Inferior parietal cortex (tissue), 1 donor: ENCODE measurements around the gene FBRSL1.
"Not testable (repeated sequence)": the region's sequence is repeated elsewhere in the genome, so short reads cannot be mapped to it uniquely, and the experiment has no call there.

Source experiments
- DNase-seq: peaks from one replicate; pipeline ENCODE4 v3.0.0-alpha.2; 2016; ENCODE audit errors: extremely low spot score

Gene FBRSL1

GRCh38 chr12:132453361-132454192, 36.4 kb upstream of the FBRSL1 start:
- no peak for DNase-seq

DNA sequence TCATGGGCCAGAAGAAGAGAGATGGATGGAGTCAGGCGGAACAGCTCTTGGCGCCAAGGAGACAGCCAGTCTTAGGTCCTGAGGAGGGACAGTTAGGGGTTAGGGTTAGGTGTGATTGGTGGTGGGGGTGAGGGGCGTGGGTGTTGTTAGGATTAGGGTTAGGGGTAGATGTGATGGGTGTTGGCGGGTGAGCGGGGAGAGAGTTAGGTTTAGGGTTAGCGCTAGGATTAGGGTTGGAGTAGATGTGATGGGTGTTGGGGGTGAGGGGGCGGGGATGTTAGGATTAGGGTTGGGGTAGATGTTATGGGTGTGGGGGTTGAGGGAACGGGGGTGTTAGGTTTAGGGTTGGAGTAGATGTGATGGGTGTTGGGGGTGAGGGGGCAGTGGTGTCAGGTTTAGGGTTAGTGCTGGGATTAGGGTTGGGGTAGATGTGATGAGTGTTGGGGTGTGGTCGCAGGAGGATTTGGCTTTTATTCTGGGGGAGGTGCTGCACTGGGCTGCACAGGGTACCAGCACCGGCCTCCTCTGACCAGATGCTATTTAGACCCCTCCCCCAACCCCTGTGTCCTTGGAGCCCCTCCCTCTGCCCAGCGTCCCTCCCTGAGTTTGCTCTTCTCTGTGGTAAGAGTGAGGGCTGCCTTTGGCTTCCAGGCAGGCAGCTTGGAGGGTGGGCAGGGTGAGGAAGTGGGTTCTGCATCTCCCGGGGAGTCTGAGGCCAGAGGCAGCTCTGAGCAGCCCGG, 35.6 kb upstream of the FBRSL1 start:
- DNase-seq, result no peak

DNA sequence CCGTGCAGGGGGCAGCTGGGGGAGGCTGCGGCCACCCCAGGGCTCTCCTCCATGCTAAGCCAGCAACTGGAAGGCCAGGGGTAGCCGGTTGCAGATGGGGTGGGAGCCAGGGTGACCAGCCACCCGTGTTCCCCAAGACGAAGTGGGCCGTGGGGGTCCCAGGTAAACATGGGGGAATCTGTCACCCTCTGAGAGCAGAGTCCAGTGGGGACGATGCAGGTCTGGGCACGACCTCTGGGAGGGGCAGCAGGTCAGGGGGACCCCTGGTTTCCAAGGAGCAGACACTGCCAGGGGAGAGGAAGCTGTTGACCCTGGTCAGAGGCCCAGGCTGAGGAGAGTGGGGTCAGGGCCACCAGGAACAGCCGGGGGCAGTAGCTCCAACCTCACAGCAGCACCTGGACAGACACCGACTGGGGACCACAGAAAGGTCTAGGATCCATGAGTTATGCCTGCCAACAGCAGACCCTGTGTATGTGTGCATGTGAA, 35.0 kb upstream of the FBRSL1 start:
- no peak for DNase-seq

DNA sequence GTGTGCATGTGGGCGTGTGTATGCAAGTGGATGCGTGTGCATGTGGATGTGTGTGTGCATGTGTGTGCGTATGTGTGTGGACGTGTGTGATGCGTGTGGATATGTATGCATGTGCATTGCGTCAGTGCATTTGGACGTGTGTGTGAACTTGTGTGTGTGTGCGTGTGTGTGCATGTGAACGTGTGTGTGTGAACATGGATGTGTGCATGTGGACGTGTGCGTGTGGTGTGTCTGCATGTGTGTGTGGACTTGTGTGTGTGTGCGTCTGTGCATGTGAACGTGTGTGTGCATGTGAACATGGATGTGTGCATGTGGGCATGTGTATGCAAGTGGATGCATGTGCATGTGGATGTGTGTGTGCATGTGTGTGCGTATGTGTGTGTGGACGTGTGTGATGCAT, 34.4 kb upstream of the FBRSL1 start:
- no peak for DNase-seq

GRCh38 chr12:132456186-132456943, 33.6 kb upstream of the FBRSL1 start:
- no peak for DNase-seq

- DNase-seq, result no peak
Measured at GRCh38 chr12:132456944-132457495, 32.9 kb upstream of the FBRSL1 start.

DNA sequence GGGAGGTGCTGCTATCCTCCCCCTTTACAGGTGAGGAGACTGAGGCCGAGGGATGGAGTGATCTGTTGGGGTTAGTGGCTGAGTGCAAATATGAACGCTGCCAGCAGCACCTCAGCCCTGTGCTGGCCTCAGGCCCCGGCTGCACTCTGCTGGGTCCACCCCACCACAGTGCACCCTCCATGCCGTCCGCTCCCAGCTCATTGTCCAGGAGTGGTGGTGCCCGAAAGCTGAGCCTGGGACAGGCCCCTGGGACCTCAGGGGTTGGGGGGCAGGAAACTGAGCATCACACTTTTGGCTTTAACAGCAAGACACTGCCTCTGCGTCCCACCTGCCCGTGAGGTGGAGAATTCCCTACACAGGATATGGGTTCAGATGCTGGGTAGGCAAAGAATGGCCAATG, 31.5 kb upstream of the FBRSL1 start:
- DNase-seq, result no peak

GRCh38 chr12:132458846-132459641, 30.9 kb upstream of the FBRSL1 start:
- DNase-seq, result no peak

GRCh38 chr12:132460571-132460970, 29.4 kb upstream of the FBRSL1 start:
- DNase-seq, result no peak

DNA sequence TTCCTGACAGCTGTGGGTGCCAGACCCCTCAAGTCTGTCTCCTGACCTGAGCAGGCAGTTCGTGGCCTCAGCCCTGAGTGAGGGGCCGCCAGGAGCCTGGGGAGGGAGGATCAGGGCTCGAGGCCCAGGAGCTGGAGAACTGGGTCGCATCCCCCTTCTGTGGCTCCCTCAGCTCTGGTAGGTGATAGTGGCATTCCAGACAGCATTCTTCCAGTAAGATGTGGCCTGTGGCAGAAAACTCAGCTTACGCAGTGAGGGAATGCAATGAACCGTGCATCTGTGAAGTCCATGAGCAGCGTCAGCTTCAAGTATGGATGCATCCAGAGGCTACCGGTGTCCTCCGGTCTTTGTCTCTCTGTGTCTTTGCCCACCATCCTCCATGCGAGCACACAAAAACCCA, 28.4 kb upstream of the FBRSL1 start:
- DNase-seq, result no peak

GRCh38 chr12:132462788-132463187, 27.2 kb upstream of the FBRSL1 start:
- no peak for DNase-seq

DNA sequence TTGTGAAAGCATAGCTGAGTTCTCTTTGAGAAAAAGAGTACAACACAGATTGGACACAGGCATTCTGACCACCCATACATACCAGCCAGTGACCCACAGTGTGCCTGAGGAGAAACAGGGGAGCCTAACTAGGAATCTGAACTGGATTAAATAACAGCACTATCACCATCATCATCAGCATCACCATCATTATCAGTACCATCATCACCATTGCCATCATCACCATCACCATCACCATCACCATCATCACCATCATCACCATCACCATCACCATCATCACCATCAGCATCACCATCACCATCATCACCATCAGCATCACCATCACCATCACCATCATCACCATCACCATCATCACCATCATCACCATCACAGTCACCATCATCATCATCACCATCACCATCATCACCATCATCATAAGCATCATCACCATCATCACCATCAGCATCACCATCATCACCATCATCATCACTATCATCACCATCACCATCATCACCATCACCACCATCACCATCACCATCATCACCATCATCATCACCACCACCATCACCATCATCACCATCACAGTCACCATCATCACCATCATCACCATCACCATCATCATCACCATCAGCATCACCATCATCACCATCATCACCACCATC, 26.5 kb upstream of the FBRSL1 start:
- DNase-seq, result not testable (repeated sequence)

- not testable (repeated sequence) for DNase-seq
Measured at GRCh38 chr12:132464304-132464703, 25.6 kb upstream of the FBRSL1 start.

DNA sequence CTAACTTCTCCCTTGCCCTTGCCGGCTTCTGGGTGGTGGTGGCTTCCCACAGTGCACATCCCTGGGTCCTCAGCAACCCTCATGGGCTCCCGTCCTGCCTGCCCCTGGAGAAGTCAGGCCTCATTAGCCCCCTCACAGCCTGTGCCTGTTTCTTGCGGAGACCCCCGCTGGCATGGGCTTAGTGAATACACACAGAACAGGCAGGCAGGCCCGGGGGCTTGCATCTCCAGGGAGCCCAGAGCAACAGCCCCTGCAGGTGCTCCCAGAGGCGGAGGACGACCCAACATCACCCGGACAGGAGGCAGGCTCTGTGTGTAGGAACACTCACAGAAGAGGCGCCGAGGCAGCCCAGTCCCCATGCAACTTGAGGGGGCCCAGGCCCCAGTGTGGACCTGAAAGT, 25.1 kb upstream of the FBRSL1 start:
- no peak for DNase-seq

DNA sequence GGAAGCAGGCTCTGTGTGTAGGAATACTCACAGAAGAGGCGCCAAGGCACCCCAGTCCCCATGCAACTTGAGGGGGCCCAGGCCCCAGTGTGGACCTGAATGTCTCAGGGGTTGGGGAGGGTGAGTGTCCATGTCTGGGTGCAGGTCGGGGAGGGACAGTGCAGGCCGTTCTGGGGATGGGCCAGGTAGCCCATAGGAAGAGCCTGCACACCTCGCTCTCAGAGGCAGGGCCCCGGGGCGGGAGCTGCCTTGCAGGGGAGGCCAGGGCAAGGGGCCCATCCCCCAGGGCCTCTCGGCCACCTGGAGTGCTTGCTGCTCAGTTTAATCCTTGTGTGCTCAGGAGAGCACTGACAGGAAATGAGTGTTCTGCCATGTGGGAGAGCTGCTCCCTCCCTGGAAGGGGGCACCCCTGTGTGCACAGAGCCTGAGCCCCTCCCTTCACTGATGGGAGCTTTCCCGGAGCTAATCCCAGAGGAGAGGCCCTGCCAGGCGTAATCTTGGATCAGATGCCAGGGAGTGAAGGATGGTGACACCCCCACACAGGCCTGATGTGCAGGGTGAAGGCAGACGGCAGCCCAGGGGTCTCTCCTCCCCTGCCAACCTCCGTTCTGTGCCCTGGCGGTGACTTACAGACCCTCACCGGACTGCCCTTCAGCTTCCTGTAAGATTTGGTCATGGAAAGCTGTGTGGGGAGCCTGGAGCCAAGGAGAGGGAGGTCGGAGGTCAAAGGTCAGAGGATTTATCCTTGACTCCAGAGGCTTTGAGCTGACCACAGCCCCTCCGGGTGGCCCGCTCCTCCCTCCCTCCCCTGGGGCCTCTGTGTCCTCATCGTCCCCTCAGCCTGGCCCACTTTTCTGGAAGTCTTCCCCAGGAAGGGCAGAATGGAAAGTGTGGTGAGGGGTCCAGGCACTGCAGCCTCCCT, 24.4 kb upstream of the FBRSL1 start:
- no peak for DNase-seq

- DNase-seq, result no peak
Measured at GRCh38 chr12:132466241-132467201, 23.4 kb upstream of the FBRSL1 start.

DNA sequence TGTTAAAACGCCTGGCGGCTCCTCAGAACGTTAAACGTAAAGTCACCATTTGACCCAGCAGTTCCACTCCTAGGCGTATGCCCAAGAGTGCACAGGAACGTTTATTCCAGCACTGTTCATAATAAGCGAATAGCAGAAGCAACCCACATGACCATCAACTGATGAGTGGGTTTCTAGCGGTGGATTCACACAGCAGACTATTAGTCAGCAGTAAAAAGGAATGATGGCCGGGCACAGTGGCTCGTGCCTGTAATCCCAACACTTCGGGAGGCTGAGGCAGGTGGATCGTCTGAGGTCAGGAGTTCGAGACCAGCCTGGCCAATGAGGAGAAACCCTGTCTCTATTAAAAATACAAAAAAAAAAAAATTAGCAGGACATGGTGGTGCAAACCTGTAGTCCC, 22.4 kb upstream of the FBRSL1 start:
- DNase-seq, result no peak

DNA sequence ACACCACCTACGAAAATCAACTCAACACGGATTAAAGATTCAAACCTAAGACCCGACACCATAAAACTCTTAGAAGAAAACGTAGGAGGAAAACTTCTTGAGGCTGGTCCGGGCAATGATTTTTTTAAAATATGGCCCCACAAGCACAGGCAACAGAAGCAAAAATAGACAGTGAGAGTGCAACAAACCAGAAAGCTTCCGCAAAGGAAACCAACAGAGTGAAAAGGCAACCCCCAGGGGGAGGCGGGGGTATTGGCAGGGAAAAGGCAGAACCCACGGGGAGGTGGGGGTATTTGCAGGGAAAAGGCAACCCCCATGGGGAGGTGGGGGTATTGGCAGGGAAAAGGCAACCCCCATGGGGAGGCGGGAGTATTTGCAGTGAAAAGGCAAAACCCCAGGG, 20.5 kb upstream of the FBRSL1 start:
- DNase-seq, result no peak
